Measurements from ENCODE around the gene TMEM185A. TPM values are rescaled to one million over a fixed set of nuclear protein-coding genes. Genes with fewer than 3 reads are reported as not detected.
"Not testable (repeated sequence)": the region's sequence is repeated elsewhere in the genome, so short reads cannot be mapped to it uniquely, and the experiment has no call there.

The TMEM185A gene
- total RNA-seq, 1 donor from 2014 or later: 16.4 TPM

- intact Hi-C loops (cut with micrococcal nuclease): no loop called here
- Mint-ChIP-seq H3K27ac (no peak overlapping the region), H3K4me3 (no peak overlapping the region), H3K9me3 (peaks cover 3% of the 10 kb centered on the region), H3K36me3 (ENCODE audit: low read depth) (no peaks in the 10 kb centered on the region), H3K4me1 (peaks cover 2% of the 10 kb centered on the region), H3K27me3 (peaks cover 6% of the 10 kb centered on the region)
- DNase-seq: peak; percentile 16
Observed at GRCh38 chrX:149639568-149639967, 8.0 kb upstream of the TMEM185A start.

DNA sequence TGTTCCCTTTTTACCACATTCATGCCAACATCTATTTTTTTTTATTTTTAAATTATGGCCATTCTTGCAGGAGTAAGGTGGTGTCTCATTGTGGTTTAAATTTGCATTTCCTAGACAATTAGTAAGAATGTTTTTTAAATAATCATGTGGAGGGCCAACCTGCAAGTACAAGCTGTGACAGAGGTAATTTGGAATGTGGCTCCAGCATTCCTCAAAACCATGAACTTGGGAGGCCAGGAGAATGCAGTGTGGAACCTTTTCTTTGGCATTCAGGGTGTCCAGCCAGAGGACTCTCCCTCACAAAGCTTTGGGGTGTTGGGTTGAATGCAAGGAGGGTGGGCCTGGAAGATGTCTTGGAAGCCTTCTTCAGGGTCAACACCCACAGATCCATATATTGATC, 7.3 kb upstream of the TMEM185A start:
- H3K4me3 Mint-ChIP-seq: no peak overlapping the region
- H3K27me3 Mint-ChIP-seq: peaks cover 6% of the 10 kb centered on the region
- DNase-seq: peak; percentile 11
- H3K4me1 Mint-ChIP-seq: peaks cover 2% of the 10 kb centered on the region
- H3K27ac Mint-ChIP-seq: no peak overlapping the region
- no peaks in the 10 kb centered on the region for H3K36me3 Mint-ChIP-seq (ENCODE audit: low read depth)
- H3K9me3 Mint-ChIP-seq: peaks cover 3% of the 10 kb centered on the region
- intact Hi-C loops (cut with micrococcal nuclease): no loop called here

DNA sequence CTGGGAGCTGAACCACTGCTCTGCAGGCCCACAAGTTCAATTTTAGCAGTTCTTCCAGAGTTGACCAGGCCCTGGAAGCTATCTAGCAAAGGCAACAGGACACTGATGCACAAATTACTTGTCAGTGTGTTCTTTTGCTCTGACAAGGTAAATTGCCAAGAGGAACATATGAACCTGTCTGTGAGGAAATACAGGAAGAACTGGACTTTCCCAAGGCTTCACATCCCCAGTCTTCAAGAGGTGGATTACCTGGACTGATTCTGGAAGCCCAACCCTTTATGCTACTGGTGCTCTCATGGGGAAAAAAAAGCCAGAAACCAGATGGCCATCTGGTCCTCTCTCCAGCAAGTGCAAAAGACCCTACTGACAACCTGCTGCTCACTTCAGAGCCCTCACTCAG, 1.9 kb upstream of the TMEM185A start:
- H3K4me3 Mint-ChIP-seq: no peak overlapping the region
- H3K36me3 Mint-ChIP-seq (ENCODE audit: low read depth): peaks cover 4% of the 10 kb centered on the region
- no peak overlapping the region for H3K27ac Mint-ChIP-seq
- intact Hi-C loops (cut with micrococcal nuclease): no loop called here
- peaks cover 3% of the 10 kb centered on the region for H3K9me3 Mint-ChIP-seq
- no peak for DNase-seq
- peaks cover 17% of the 10 kb centered on the region for H3K4me1 Mint-ChIP-seq
- H3K27me3 Mint-ChIP-seq: peaks cover 7% of the 10 kb centered on the region

DNA sequence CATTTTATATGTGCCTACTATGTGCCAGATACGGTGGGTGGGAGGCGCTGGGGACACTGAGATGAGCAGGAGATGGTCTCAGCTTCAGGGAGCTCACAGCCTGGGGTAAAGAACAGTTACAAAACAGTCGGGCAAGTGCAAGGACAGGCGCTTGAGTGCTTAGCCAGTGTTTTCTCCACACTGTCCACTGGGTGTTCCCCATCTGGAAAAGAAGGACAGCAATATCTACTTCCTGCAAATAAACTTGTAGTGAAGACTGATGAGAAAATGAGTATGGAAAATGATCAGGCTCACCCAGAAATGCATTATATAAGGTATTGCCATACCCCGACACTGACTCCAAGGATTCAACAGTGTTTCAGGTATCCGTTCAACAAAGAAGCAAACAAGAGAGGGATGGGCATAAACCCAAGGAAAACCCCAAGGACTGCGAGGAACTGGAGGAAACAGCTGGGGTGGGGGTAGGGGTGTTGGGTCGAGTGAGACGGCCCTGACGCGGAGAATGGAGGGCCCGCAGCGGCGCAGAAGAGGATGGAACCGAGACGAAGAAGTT, 835 bp downstream of the TMEM185A start:
- H3K9me3 Mint-ChIP-seq: peaks cover 3% of the 10 kb centered on the region
- no peak for DNase-seq

GRCh38 chrX:149629730-149630387, 1.7 kb downstream of the TMEM185A start:
- DNase-seq: no peak
- H3K9me3 Mint-ChIP-seq: no peaks in the 10 kb centered on the region
- H3K4me3 Mint-ChIP-seq: peak overlapping the region; percentile 95
- H3K27me3 Mint-ChIP-seq: peaks cover 3% of the 10 kb centered on the region
- H3K4me1 Mint-ChIP-seq: peaks cover 23% of the 10 kb centered on the region
- H3K36me3 Mint-ChIP-seq (ENCODE audit: low read depth): peaks cover 6% of the 10 kb centered on the region
- no peak overlapping the region for H3K27ac Mint-ChIP-seq
- intact Hi-C loops (cut with micrococcal nuclease): no loop called here

More for the DNA sequence above, 835 bp downstream of the TMEM185A start:
- intact Hi-C loops (cut with micrococcal nuclease): no loop called here
- Mint-ChIP-seq H3K36me3 (ENCODE audit: low read depth) (peaks cover 6% of the 10 kb centered on the region), H3K27me3 (peaks cover 7% of the 10 kb centered on the region), H3K4me1 (peaks cover 23% of the 10 kb centered on the region), H3K27ac (peak overlapping the region; percentile 86), H3K4me3 (peak overlapping the region; percentile 95)

GRCh38 chrX:149628768-149629167, 2.8 kb downstream of the TMEM185A start:
- H3K27ac Mint-ChIP-seq: no peak overlapping the region
- no peaks in the 10 kb centered on the region for H3K9me3 Mint-ChIP-seq
- peaks cover 6% of the 10 kb centered on the region for H3K36me3 Mint-ChIP-seq (ENCODE audit: low read depth)
- no peak for DNase-seq
- peaks cover 3% of the 10 kb centered on the region for H3K27me3 Mint-ChIP-seq
- no peak overlapping the region for H3K4me3 Mint-ChIP-seq
- intact Hi-C loops (cut with micrococcal nuclease): no loop called here
- peaks cover 23% of the 10 kb centered on the region for H3K4me1 Mint-ChIP-seq

DNA sequence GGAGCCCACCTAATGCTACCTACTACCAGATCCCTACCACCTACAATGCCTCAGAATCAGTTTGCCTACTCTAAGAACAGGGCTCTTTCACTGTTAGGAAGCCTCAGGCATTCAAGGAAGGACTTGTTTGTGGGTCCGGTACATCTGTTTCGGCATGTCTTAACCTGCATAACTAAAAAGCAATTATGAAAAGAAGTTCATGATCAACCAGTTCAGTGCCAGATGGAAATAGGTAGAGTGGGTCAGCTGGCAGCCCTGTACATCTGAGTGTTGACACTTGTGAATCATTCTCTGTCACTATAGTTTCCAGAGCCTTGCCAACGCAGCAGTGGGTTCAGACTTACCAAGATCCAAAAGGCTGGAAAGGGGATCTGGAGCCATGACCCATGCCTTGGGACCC, 3.3 kb downstream of the TMEM185A start:
- H3K27ac Mint-ChIP-seq: no peak overlapping the region
- H3K27me3 Mint-ChIP-seq: peaks cover 3% of the 10 kb centered on the region
- no peak overlapping the region for H3K4me3 Mint-ChIP-seq
- peaks cover 6% of the 10 kb centered on the region for H3K36me3 Mint-ChIP-seq (ENCODE audit: low read depth)
- no peaks in the 10 kb centered on the region for H3K9me3 Mint-ChIP-seq
- peaks cover 23% of the 10 kb centered on the region for H3K4me1 Mint-ChIP-seq
- DNase-seq: no peak
- intact Hi-C loops (cut with micrococcal nuclease): no loop called here

DNA sequence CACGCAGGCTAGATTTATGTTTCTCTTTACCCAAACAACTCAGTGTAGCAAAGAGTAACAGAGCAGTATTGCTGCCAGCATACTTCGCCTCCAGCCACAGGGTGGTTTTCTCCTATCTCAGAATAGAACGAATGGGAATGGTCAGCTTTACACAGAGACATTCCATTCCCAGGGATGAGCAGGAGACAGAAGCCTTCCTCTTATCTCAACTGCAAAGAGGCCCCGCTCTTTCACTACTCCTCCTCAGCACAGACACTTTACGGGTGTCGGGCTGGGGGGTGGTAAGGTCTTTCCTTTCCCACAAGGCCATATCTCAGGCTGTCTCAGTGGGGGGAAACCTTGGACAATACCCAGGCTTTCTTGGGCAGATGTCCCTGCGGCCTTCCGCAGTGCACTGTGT, 4.8 kb downstream of the TMEM185A start:
- DNase-seq; intact Hi-C loops (cut with micrococcal nuclease); H3K36me3 Mint-ChIP-seq (ENCODE audit: low read depth); H3K4me3 Mint-ChIP-seq; H3K9me3 Mint-ChIP-seq; H3K27me3 Mint-ChIP-seq; H3K27ac Mint-ChIP-seq: not testable (repeated sequence)
- peaks cover 17% of the 10 kb centered on the region for H3K4me1 Mint-ChIP-seq

GRCh38 chrX:149619662-149620061, 11.9 kb downstream of the TMEM185A start:
- H3K4me1 Mint-ChIP-seq; H3K27ac Mint-ChIP-seq; intact Hi-C loops (cut with micrococcal nuclease): not testable (repeated sequence)

DNA sequence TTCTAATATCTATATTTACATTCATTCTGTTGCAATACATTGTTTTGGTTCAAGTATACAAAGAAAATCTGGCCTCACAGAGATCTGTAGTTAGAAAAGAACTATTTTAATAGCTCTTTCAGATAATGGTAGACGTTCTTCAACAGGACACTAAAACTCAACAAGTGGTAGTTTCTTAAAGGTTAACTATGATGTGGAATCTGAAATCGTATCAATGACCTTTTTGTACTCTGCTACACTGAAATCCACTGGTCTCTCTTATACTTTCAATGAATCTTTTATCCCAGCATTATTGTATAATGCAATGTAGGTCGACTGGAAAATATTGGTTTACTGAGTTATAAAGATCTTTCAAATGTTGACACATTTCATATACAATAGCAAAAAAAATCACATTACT, 12.7 kb downstream of the TMEM185A start:
- intact Hi-C loops (cut with micrococcal nuclease): no loop called here

More at GRCh38 chrX:149619662-149620061, 11.9 kb downstream of the TMEM185A start:
- not testable (repeated sequence) for H3K27me3 Mint-ChIP-seq; H3K36me3 Mint-ChIP-seq (ENCODE audit: low read depth); H3K9me3 Mint-ChIP-seq; DNase-seq; H3K4me3 Mint-ChIP-seq

DNA sequence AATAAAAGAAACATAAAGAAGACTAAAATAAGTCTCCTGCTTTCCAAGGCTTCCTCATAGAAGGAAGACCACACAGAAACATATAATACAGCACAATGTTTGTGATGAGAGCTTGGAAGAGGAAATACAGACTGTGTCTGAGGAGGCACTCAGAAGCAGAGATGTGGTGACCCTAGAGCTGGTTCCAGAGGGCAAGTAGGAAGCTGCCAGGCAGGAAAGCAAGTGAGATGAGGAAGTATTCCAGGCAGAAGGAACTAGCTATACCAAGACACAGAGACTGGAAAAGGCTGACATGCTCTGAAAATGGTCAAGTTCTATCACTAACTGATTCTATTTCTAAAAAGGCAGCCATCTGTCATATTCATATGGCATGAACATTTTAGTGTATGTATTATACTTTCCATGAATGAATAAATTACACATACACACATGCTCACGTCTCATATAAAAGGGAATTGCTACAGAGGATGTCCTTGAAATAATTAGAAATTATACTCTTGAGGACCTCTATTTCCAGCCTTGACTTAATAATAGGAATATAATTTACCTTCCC, 19.9 kb downstream of the TMEM185A start:
- Mint-ChIP-seq H3K9me3 (no peaks in the 10 kb centered on the region), H3K27me3 (no peaks in the 10 kb centered on the region), H3K4me3 (no peak overlapping the region), H3K27ac (no peak overlapping the region), H3K4me1 (no peaks in the 10 kb centered on the region), H3K36me3 (ENCODE audit: low read depth) (peaks cover 2% of the 10 kb centered on the region)
- intact Hi-C loops (cut with micrococcal nuclease): no loop called here
- no peak for DNase-seq

More for the DNA sequence above, 12.7 kb downstream of the TMEM185A start:
- Mint-ChIP-seq H3K27me3 (no peaks in the 10 kb centered on the region), H3K9me3 (no peaks in the 10 kb centered on the region), H3K4me3 (no peak overlapping the region), H3K27ac (no peak overlapping the region), H3K36me3 (ENCODE audit: low read depth) (no peaks in the 10 kb centered on the region), H3K4me1 (no peaks in the 10 kb centered on the region)
- DNase-seq: no peak

- H3K27me3 Mint-ChIP-seq: no peaks in the 10 kb centered on the region
- H3K9me3 Mint-ChIP-seq: no peaks in the 10 kb centered on the region
- H3K4me3 Mint-ChIP-seq: no peak overlapping the region
- DNase-seq: no peak
- no peaks in the 10 kb centered on the region for H3K4me1 Mint-ChIP-seq
- no peak overlapping the region for H3K27ac Mint-ChIP-seq
- intact Hi-C loops (cut with micrococcal nuclease): no loop called here
- peaks cover 5% of the 10 kb centered on the region for H3K36me3 Mint-ChIP-seq (ENCODE audit: low read depth)
Observed at GRCh38 chrX:149610511-149610910, 21.1 kb downstream of the TMEM185A start.

DNA sequence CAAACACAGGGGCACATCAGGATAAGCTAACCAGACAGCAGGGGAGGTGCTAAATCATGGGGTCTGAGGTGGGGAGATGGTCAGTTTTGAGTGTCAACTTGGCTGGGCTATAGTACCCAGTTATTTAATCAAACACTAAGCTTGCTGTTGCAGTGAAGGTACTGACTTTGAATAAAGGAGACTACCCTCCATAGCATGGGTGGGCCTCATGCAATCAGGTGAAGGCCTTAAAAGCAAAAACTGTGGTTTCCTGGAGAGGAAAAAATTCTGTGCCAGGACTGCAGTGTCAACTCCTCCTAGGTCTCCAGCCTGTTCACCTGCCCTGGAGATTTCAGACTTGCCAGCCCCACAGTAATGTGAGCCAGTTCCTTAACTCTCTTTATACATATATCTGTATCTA, 23.9 kb downstream of the TMEM185A start:
- no peak overlapping the region for H3K27ac Mint-ChIP-seq
- intact Hi-C loops (cut with micrococcal nuclease): no loop called here
- peaks cover 11% of the 10 kb centered on the region for H3K36me3 Mint-ChIP-seq (ENCODE audit: low read depth)
- no peak for DNase-seq
- H3K27me3 Mint-ChIP-seq: no peaks in the 10 kb centered on the region
- H3K9me3 Mint-ChIP-seq: no peaks in the 10 kb centered on the region
- no peak overlapping the region for H3K4me3 Mint-ChIP-seq
- no peaks in the 10 kb centered on the region for H3K4me1 Mint-ChIP-seq

DNA sequence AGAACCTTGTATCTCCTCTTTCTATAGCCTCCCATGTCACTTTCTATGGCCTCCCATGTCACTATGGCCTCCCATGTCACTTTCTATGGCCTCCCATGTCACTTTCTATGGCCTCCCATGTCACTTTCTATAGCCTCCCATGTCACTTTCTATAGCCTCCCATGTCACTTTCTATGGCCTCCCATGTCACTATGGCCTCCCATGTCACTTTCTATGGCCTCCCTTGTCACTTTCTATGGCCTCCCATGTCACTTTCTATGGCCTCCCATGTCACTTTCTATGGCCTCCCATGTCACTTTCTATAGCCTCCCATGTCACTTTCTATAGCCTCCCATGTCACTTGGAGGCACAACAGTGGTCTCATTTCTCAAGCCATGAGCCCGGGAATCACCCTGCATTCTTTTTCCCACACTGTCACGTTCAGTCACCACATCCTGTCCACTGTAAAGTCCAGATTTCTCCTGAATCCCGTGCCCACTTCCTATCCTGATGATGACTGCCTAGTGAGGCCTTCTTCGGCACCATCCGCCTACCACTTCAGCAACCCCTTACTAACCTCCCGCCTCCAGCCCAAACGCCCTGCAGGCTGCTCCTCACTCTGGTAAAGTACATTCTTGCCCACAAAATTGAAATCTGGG, 26.2 kb downstream of the TMEM185A start:
- DNase-seq; H3K9me3 Mint-ChIP-seq; H3K27ac Mint-ChIP-seq; H3K4me3 Mint-ChIP-seq; intact Hi-C loops (cut with micrococcal nuclease); H3K4me1 Mint-ChIP-seq; H3K27me3 Mint-ChIP-seq: not testable (repeated sequence)
- H3K36me3 Mint-ChIP-seq (ENCODE audit: low read depth): peaks cover 11% of the 10 kb centered on the region

Data from activated CD4-positive, alpha-beta T cell treated with anti-CD3 and anti-CD28 coated beads, Interleukin-2, amount 10 ng/mL, durations not matched to agents 24 days and 14 days (primary cell).